Fibroblast of gingiva (primary cell): ENCODE data around the gene CYB561D2.

Source experiments
- DNase-seq: peaks from one replicate; pipeline ENCODE4 v3.0.0-alpha.2; 2011; ENCODE audit warnings: low read depth

Gene CYB561D2

GRCh38 chr3:50365080-50365841, 14.6 kb downstream of the CYB561D2 start:
- peak; percentile 38 for DNase-seq

- no peak for DNase-seq
Observed at GRCh38 chr3:50365842-50366220, 15.2 kb downstream of the CYB561D2 start.

- DNase-seq, result no peak
Observed at GRCh38 chr3:50369012-50369670, 18.5 kb downstream of the CYB561D2 start.

GRCh38 chr3:50370594-50370993, 19.9 kb downstream of the CYB561D2 start:
- DNase-seq, result no peak

GRCh38 chr3:50371133-50371685, 20.5 kb downstream of the CYB561D2 start:
- DNase-seq, result no peak

GRCh38 chr3:50372349-50372748, 21.7 kb downstream of the CYB561D2 start:
- DNase-seq, result no peak

- DNase-seq, result no peak
Observed at GRCh38 chr3:50373146-50374051, 22.7 kb downstream of the CYB561D2 start.

- no peak for DNase-seq
Observed at GRCh38 chr3:50374363-50375257, 23.9 kb downstream of the CYB561D2 start.

GRCh38 chr3:50375258-50375931, 24.7 kb downstream of the CYB561D2 start:
- no peak for DNase-seq

GRCh38 chr3:50378024-50378423, 27.4 kb downstream of the CYB561D2 start:
- DNase-seq, result no peak

- no peak for DNase-seq
Observed at GRCh38 chr3:50378757-50379156, 28.1 kb downstream of the CYB561D2 start.

GRCh38 chr3:50380405-50381085, 29.9 kb downstream of the CYB561D2 start:
- no peak for DNase-seq

GRCh38 chr3:50381383-50381782, 30.7 kb downstream of the CYB561D2 start:
- no peak for DNase-seq

GRCh38 chr3:50382722-50383121, 32.1 kb downstream of the CYB561D2 start:
- no peak for DNase-seq

- no peak for DNase-seq
Observed at GRCh38 chr3:50383750-50384149, 33.1 kb downstream of the CYB561D2 start.

GRCh38 chr3:50385754-50386153, 35.1 kb downstream of the CYB561D2 start:
- no peak for DNase-seq

GRCh38 chr3:50388016-50388719, 37.5 kb downstream of the CYB561D2 start:
- DNase-seq, result no peak

- no peak for DNase-seq
Observed at GRCh38 chr3:50388720-50389413, 38.2 kb downstream of the CYB561D2 start.

- DNase-seq, result no peak
Observed at GRCh38 chr3:50389414-50389767, 38.7 kb downstream of the CYB561D2 start.
